ENCODE measurements around the gene GADL1. TPM values are rescaled to one million over a fixed set of nuclear protein-coding genes. Genes with fewer than 3 reads are reported as not detected.
A peak's percentile ranks its signal among the peaks of the same experiment; 100 is the strongest.

GADL1 gene
- total RNA-seq, 2 donors from 2014 or later = not detected

DNA sequence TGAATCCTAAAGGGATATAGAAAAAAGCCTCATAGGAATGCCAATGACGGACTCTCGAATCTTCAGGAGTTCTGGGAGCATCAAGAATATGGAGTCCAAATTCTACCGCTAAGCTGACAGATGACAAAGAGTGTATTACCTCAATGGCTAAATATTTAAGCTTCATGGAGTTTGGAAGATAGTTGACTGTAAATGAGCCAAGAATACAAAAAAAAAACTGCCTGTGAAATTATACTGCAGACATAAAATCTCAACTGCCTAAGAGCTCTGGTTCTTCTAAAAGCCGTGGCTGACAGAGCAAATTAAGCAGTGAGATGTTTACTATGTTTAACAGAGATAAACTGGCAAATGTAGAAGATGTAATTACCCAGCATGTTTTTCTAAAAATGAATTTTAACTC, 140.0 kb downstream of the GADL1 start:
- no peak overlapping the region for H3K27ac Mint-ChIP-seq
- no peak for DNase-seq (ENCODE audit: low spot score in 2 of 2)
- ATAC-seq = no peak
- H3K36me3 Mint-ChIP-seq = no peaks in the 10 kb centered on the region
- no peaks in the 10 kb centered on the region for H3K9me3 Mint-ChIP-seq

DNA sequence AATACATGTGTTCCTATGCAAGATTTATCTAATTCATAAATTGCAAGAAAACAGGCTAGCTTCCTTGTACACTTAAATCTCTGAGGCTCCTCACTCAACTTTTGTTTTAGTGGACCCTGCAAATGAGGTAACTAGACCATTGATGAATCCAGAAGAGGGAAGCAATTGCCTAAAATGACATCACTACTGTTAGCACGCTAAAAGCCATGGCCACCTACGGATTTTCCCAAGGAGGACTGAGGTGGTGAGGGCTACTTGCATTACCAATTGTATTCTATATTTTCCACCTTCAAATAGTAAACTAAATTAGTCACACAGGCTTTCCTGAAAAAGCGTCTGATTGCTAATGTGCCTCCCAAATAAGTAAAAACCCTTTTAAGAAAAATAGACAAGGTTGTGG, 140.7 kb downstream of the GADL1 start:
- H3K27ac Mint-ChIP-seq = no peak overlapping the region
- no peak for ATAC-seq

DNA sequence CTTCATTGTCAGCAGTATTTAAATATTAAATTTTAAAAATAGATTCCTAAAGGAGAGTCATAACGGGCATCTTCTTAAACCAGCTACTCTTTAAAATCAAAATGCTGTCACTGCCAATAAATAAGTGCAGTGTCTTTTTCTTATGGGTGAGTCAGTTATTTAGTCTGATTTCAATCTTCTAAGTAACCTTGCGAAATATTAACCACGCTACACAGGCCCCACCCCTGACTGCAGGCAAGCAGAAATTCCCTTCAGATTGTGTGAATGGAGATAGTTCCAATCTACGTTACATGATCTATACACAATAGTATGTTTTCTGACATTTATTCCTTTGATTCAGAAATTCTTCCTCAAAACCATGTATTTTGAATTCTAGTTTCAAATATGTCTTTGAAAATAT, 141.5 kb downstream of the GADL1 start:
- H3K36me3 Mint-ChIP-seq = no peaks in the 10 kb centered on the region
- no peak overlapping the region for H3K27ac Mint-ChIP-seq
- DNase-seq (ENCODE audit: low spot score in 2 of 2) (no peak), ATAC-seq (no peak)
- no peaks in the 10 kb centered on the region for H3K9me3 Mint-ChIP-seq

More for the DNA sequence above, 140.7 kb downstream of the GADL1 start:
- Mint-ChIP-seq H3K36me3 (no peaks in the 10 kb centered on the region), H3K9me3 (no peaks in the 10 kb centered on the region)
- no peak for DNase-seq (ENCODE audit: low spot score in 2 of 2)

DNA sequence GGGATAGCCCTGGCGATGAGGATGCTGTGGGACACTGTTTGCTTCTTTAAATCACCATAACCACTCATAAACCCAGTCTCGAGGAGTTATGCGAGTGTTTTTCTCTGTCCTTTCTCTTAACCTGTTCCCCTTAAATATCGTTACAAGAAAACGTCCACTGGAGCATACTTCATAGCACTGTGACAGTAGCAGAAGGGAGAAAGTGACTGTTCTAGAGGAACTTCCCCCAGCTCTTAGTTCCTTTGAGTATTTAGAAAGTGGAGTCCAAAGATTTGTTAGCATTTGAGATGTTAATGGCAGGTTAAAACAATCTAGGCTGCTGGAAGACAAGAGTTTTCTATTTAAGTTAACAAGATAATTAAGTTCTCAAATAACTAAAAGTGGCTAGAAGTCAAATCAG, 142.0 kb downstream of the GADL1 start:
- ATAC-seq (no peak), DNase-seq (ENCODE audit: low spot score in 2 of 2) (no peak)
- Mint-ChIP-seq H3K36me3 (no peaks in the 10 kb centered on the region), H3K27ac (peak overlapping the region in 1 of 2 donors; percentile 47), H3K9me3 (no peaks in the 10 kb centered on the region)

DNA sequence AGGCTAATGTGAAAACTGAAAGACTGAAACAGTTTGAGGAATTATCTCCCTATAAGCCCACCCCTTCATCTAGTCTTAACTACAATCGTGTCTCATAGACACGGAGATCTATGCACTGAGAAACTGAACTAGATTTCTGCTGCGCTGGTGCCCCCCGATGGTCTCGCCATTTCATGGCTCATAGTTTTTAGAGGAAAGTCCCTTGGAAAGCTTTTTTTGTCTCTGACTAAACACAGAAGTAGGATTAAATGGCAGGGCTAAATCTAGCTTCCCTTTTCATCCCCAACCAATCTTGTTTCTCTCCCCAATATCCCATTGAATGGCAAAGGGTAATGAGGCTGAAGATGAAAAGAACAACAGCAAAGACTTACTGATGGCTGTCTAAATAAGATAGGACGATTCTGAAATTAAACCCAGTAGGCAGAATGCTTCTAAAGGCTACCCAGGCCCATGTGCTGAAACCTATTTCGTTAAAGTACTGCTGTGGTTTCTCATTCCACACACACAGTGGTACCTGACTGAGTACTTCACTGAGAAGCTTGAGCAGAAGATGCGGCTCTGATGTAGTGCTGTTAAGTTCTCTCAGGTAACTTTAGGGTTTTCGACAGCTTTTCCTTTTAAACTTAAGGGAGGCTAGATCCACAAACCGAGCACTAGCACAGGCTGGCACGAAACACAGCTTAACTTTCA, 142.7 kb downstream of the GADL1 start:
- H3K27ac Mint-ChIP-seq = peak overlapping the region in 1 of 2 donors; percentile 47
- no peaks in the 10 kb centered on the region for H3K9me3 Mint-ChIP-seq
- DNase-seq (ENCODE audit: low spot score in 2 of 2) = peak in 1 of 2 donors; percentile 57
- no peaks in the 10 kb centered on the region for H3K36me3 Mint-ChIP-seq
- peak; percentile 62 to 67 for ATAC-seq

DNA sequence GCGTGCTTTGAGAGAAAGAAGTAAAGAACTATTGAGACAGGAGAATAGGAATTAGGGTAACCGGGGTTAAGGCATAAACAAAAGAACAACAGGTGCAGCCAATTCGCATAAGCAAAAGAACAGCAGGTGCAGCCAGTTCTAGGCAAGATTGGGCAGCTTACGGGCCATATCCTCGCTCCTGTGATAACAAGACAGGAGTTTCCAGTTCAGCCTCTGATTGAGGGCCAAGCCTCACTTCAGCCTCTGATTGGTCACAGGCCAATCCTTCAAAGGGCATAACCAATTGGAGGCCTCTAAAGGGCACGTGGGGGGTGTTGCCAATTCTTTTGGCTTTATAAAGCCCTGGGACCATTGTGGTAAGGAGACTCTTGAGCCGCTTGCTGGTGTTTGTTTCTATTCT, 143.5 kb downstream of the GADL1 start:
- no peak for ATAC-seq
- Mint-ChIP-seq H3K9me3 (no peaks in the 10 kb centered on the region), H3K27ac (peak overlapping the region in 1 of 2 donors; percentile 47), H3K36me3 (no peaks in the 10 kb centered on the region)
- no peak for DNase-seq (ENCODE audit: low spot score in 2 of 2)

DNA sequence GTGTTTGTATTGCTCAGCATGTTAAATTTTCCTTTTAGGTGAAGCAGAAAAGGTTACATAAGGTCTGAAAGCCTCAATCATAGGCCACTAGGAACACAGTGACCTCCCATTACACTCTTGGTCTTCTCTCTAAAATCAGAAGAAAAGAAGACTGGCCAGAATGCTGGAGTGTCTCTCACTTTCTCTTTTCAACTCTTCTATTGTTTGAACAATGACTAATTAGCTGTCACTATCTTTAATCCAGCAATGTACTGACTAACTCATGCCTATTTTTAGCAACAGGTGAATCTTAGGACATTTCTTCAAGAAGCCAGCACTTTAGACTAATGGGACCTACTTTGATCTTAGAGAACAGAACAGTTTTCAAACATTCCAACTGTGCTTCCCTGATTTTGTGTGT, 145.2 kb downstream of the GADL1 start:
- ATAC-seq (peak; percentile 79 to 83), DNase-seq (ENCODE audit: low spot score in 2 of 2) (no peak)
- no peaks in the 10 kb centered on the region for H3K36me3 Mint-ChIP-seq
- H3K27ac Mint-ChIP-seq = peak overlapping the region; percentile 77 to 80
- no peaks in the 10 kb centered on the region for H3K9me3 Mint-ChIP-seq

DNA sequence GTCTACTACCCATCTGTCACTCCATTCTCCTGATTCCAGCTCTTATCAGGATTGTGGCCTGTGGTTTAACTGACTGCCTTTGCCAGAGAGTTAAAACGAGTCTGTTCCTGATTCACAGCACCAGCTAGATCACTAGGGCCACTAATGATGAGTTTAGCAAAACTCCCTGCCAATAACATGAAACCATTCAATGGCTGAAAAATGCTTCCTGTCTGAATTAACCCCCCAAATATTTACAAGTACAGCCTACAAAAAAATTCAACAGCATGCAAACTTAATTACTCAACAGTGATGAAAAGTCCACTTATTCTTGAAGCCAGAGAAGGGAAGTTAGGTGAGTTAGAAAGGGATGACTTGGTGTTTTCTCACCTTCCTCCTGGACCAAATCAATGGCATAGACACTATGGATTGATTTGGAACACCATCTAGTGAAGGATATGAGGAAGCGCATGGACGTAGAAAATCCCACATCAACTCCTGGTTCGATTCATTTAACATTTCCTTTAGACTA, 146.6 kb downstream of the GADL1 start:
- peak overlapping the region in 1 of 2 donors; percentile 22 for H3K27ac Mint-ChIP-seq
- no peaks in the 10 kb centered on the region for H3K9me3 Mint-ChIP-seq
- no peak for DNase-seq (ENCODE audit: low spot score in 2 of 2)

DNA sequence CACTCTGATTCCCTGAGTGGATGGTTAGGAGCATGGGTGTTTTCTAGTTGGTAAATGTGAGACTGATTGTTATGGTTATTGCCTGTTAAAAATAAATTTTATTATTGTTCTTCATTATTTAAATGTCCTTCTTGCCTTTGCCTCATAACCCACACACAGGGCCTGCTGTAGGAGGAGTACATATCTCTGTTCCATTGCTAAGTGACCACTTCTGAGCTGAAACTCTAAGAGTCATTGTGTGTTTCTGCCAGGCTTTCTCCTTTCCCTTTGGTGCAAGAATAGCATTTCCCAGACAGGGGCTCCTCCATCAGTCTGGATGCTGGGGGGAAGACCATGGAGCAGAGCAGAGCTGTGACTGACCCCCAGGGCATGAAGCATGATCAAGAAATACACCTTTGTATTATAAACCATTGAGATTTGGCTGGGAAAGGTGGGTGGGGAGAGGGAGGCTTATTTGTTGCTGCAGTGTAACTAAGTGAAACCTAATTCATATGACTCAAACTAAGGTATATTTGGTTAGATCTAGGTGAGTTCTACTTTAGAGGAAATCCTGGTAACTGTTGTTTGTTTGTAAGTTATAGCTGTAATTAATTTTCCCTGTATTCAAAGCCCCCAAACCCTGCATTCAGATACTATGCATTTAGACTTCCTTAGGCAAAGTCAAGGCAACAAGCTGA, 150.7 kb downstream of the GADL1 start:
- ATAC-seq (peak; percentile 67 to 82), DNase-seq (ENCODE audit: low spot score in 2 of 2) (peak in 1 of 2 donors; percentile 25)
- Mint-ChIP-seq H3K27ac (peak overlapping the region; percentile 25 to 64), H3K9me3 (no peaks in the 10 kb centered on the region), H3K36me3 (no peaks in the 10 kb centered on the region)

More for the DNA sequence above, 146.6 kb downstream of the GADL1 start:
- H3K36me3 Mint-ChIP-seq = no peaks in the 10 kb centered on the region
- ATAC-seq = no peak

DNA sequence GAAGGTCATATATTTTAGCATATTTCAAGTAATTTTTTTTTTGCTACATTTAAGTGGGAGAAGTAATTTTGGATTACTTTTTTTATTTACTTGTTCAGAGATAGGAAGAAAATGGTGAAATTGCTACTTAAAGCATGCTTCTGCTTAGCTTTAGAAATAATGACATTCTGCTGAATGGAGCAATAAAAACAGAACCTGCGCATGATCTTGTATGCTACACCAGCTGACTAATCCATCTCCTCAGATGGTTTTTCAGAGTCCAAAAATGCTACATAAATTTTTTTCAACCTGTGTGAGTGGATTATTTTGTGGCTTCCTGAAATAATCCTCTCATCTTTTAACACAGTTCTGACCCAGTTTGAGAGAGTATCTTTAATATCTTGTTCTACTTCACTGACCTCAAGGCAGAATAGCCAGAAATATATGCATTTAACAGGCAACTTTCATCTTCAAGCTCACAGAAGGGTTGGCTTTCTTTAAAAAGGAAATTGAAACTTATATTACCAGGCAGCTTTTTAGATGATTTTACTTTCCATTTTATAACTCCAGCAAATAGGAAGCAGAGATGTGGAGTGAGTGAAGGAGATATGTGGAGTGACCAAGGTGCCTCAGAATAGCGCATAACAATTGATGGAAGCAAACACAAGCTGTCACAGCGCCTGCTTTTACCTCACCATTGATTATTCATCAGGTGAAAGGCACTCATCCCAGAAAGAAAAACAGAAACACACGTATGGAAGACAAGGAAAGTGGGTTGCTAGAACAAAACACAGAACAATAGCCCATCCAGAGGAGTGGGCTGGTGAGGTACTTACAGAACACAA, 151.5 kb downstream of the GADL1 start:
- peak overlapping the region in 1 of 2 donors; percentile 64 for H3K27ac Mint-ChIP-seq

DNA sequence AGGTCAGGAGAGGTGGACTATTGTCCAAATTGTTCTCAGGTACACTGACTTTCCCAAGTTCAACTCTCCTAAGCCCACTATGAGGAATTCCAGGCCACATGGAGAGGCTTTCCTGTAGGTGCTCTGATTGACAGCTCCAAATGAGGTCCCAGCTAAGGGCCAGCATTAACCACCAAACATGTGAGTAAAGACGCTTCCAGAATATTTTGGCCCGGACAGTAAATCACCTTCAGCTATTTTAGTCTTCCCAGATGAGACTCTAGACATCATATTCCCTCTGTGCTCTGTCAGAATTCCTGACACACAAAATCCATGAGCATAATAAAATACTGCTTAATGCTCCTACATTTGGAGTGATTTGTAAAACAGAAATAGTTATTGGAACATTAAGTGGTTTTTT, 152.6 kb downstream of the GADL1 start:
- DNase-seq (ENCODE audit: low spot score in 2 of 2) (no peak), ATAC-seq (no peak)
- H3K36me3 Mint-ChIP-seq = no peaks in the 10 kb centered on the region
- H3K9me3 Mint-ChIP-seq = no peaks in the 10 kb centered on the region
- no peak overlapping the region for H3K27ac Mint-ChIP-seq

More for the DNA sequence above, 151.5 kb downstream of the GADL1 start:
- H3K36me3 Mint-ChIP-seq = no peaks in the 10 kb centered on the region
- DNase-seq (ENCODE audit: low spot score in 2 of 2) (no peak), ATAC-seq (peak; percentile 5 to 7)
- H3K9me3 Mint-ChIP-seq = no peaks in the 10 kb centered on the region

DNA sequence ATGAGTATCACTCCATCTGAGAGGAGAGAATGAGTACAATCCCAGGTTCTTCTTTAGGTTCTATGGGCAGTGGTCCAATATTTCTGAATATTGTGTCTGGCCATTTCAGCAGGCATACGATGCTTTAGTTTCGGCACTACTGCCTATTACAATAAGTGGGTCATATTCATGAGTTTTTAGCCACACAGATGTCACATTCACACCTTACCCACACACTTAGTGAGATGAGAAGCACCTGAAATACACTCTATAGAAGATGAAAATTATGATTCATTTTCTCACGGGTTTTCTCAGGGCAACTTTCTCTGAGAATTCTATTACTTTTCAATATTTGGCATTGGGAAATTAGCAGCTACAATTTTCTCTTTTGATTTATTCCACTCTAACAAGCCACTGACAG, 155.9 kb downstream of the GADL1 start:
- peaks cover 0 to 8% of the 10 kb centered on the region in 2 donors for H3K36me3 Mint-ChIP-seq
- peak; percentile 61 to 83 for ATAC-seq
- DNase-seq (ENCODE audit: low spot score in 2 of 2) = no peak
- H3K27ac Mint-ChIP-seq = peak overlapping the region in 1 of 2 donors; percentile 62
- peaks cover 0 to 8% of the 10 kb centered on the region in 2 donors for H3K9me3 Mint-ChIP-seq

DNA sequence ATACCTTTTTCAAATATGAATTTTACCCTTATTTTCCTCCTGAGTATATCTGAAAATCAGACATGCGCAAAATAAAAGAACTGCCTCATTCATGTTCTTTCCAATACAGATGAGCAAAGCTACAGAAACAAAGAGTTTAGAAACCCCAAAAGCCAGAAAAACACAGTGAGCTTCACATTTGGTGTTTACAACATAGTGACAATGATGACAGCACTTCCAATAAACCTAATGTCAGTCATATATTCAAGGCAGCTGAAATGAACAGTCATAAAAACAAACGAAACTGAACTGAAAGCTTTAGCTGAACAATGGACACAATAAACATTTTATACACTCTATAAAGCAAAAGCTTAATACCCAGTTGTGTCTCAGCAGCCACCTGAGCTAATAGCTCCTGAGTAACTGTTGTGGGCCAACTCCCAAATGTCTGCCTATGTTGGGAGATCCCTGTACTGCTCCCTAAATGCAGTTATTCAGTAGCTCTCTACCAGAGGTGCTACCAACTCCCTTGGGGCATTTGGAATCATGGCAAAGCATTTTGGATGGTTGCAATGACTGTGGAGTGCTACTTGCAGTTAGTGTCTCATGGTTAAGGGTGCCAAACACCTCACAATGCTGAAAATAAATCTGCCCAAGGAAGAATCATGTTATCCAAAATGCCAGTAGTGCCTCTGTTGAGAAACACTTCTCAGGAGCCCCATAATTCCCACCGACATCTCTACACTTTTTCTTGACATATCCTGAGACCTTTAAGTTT, 156.5 kb downstream of the GADL1 start:
- peak in 1 of 2 donors; percentile 83 for ATAC-seq
- DNase-seq (ENCODE audit: low spot score in 2 of 2) = no peak
- H3K9me3 Mint-ChIP-seq = peaks cover 0 to 8% of the 10 kb centered on the region in 2 donors
- H3K36me3 Mint-ChIP-seq = peaks cover 0 to 8% of the 10 kb centered on the region in 2 donors
- H3K27ac Mint-ChIP-seq = peak overlapping the region; percentile 59 to 62

DNA sequence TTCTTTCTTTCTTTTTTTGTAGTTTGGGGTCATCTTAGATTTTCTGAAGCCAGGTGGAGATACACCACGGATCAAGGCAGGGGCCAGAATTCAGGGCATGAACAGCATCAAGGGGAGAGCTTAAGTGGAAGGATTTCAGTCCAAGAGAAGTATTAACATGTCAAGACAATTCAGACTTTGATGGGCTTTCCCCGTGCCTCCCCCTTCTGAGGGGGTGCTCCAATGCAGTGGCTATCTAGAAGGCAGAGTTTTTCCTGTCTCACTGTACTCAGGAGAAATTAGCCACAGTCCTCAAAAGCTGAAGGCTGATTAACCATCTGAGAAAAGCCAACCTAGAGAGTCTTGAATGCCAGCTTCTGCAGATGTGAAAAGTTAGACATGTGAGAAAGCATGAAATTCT, 160.8 kb downstream of the GADL1 start:
- H3K36me3 Mint-ChIP-seq = peaks cover 0 to 8% of the 10 kb centered on the region in 2 donors
- DNase-seq (ENCODE audit: low spot score in 2 of 2) (no peak), ATAC-seq (no peak)
- H3K9me3 Mint-ChIP-seq = peaks cover 0 to 8% of the 10 kb centered on the region in 2 donors
- H3K27ac Mint-ChIP-seq = no peak overlapping the region

DNA sequence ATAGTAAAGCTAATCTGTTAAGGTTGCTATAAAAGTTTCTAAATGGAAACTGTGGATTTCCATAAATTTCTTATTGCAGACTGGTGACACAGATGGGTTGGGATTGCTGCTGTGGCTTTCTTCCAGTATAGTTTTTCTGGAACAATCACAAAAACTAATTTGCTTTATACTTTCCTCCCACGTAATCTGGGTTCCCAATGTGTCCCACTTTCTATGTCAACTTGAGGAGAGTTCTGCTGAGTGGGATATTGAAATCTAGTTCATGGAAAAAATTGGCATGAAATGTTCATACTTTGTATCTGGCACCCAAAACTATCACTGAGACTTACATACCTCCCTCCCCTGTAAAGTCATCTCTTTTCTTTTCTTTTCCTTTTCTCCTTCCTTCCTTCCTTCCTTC, 161.3 kb downstream of the GADL1 start:
- Mint-ChIP-seq H3K9me3 (peaks cover 0 to 8% of the 10 kb centered on the region in 2 donors), H3K36me3 (peaks cover 0 to 8% of the 10 kb centered on the region in 2 donors), H3K27ac (no peak overlapping the region)
- ATAC-seq = no peak
- DNase-seq (ENCODE audit: low spot score in 2 of 2) = no peak

DNA sequence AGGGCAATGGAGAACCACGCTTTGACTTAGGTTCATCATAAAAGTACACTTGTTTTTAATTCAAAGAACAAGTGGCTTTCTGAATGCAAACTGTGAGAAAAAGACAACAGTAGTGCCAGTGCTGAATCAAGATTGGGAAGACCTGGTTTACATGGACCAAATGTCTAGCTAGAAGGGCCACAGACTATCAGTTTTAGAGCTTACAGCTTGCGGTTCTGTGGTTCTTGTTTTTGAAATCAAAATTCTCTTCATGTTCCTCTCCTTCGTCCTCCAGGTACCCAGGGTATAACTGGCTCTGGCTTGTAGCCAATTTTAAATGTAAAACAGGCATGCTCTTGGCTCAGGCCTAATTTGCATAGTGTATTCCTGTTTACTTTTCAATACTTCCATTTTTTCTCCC, 163.5 kb downstream of the GADL1 start:
- no peak for ATAC-seq
- DNase-seq (ENCODE audit: low spot score in 2 of 2) = no peak
- peaks cover 0 to 8% of the 10 kb centered on the region in 2 donors for H3K9me3 Mint-ChIP-seq
- peaks cover 0 to 8% of the 10 kb centered on the region in 2 donors for H3K36me3 Mint-ChIP-seq
- H3K27ac Mint-ChIP-seq = no peak overlapping the region

Data from activated naive CD4-positive, alpha-beta T cell treated with anti-CD3 and anti-CD28 coated beads, Interleukin-2, amount 50 U/mL, for 72 hours (primary cell).